H9 (cell line): ENCODE data around the gene CEP170B. TPM values are rescaled to one million over a fixed set of nuclear protein-coding genes. Genes with fewer than 3 reads are reported as not detected.
A peak's percentile ranks its signal among the peaks of the same experiment; 100 is the strongest.

ENCODE experiments used
- DNase-seq: peaks from one replicate; pipeline ENCODE4 v3.0.0-alpha.2; 2017
- H2AFZ ChIP-seq: one replicate; pipeline ENCODE4 v1.6.1; 2013; ENCODE audit warnings: mild to moderate bottlenecking, low read length, control low read depth, moderate library complexity
- H2AK5ac ChIP-seq: 2 replicates; pipeline ENCODE4 v1.6.1; 2013; ENCODE audit warnings: low read length, control low read depth, mixed read lengths; ENCODE audit not compliant: insufficient read length
- H2BK120ac ChIP-seq: one replicate; pipeline ENCODE4 v1.6.1; 2013; ENCODE audit warnings: low read depth, mild to moderate bottlenecking, low read length, control low read depth, inconsistent platforms; ENCODE audit not compliant: poor library complexity, severe bottlenecking
- H2BK12ac ChIP-seq: 2 replicates; pipeline ENCODE4 v1.6.1; 2013; ENCODE audit warnings: low read length, control low read depth, mixed read lengths, low read depth; ENCODE audit not compliant: insufficient read length
- H2BK15ac ChIP-seq: 2 replicates; pipeline ENCODE4 v1.6.1; 2013; ENCODE audit warnings: low read depth, low read length, control low read depth
- H2BK20ac ChIP-seq: one replicate; pipeline ENCODE4 v1.6.1; 2013; ENCODE audit warnings: low read depth, mild to moderate bottlenecking, low read length, control low read depth, inconsistent platforms; ENCODE audit not compliant: poor library complexity, severe bottlenecking
- H2BK5ac ChIP-seq: 2 replicates; pipeline ENCODE4 v1.6.1; 2013; ENCODE audit warnings: low read length, control low read depth, mixed read lengths; ENCODE audit not compliant: insufficient read length
- H3K14ac ChIP-seq: 2 replicates; pipeline ENCODE4 v1.6.1; 2013; ENCODE audit warnings: low read length, control low read depth; ENCODE audit not compliant: insufficient read depth
- H3K18ac ChIP-seq: 2 replicates; pipeline ENCODE4 v1.6.1; 2013; ENCODE audit warnings: low read depth, mild to moderate bottlenecking, mixed read lengths, low read length, control low read depth; ENCODE audit not compliant: insufficient read length
- H3K23ac ChIP-seq: 2 replicates; pipeline ENCODE4 v1.6.1; 2013; ENCODE audit warnings: low read length, control low read depth, mixed read lengths, low read depth; ENCODE audit not compliant: insufficient read length
- H3K23me2 ChIP-seq: 2 replicates; pipeline ENCODE4 v1.6.1; 2013; ENCODE audit warnings: low read depth, mild to moderate bottlenecking, mixed read lengths, low read length, control low read depth; ENCODE audit not compliant: insufficient read length, poor library complexity, severe bottlenecking
- H3K27ac ChIP-seq: 2 replicates; pipeline ENCODE4 v1.5.1; 2013; ENCODE audit warnings: low read length, control low read depth, mixed read lengths, low read depth; ENCODE audit not compliant: insufficient read length
- H3K27me3 ChIP-seq: 2 replicates; pipeline ENCODE4 v1.6.1; 2013; ENCODE audit warnings: low read length, control low read depth, inconsistent platforms; ENCODE audit not compliant: insufficient read depth
- H3K4ac ChIP-seq: 2 replicates; pipeline ENCODE4 v1.6.1; 2013; ENCODE audit warnings: low read depth, mild to moderate bottlenecking, control low read depth, inconsistent platforms, low read length, moderate library complexity
- H3K4me1 ChIP-seq: 2 replicates; pipeline ENCODE4 v1.6.1; 2013; ENCODE audit warnings: low read length, control low read depth, inconsistent platforms; ENCODE audit not compliant: insufficient read depth
- H3K4me2 ChIP-seq: 2 replicates; pipeline ENCODE4 v1.6.1; 2013; ENCODE audit warnings: low read length, control low read depth, mixed read lengths; ENCODE audit not compliant: insufficient read length, insufficient read depth
- H3K56ac ChIP-seq: 2 replicates; pipeline ENCODE4 v1.6.1; 2013; ENCODE audit warnings: low read depth, mild to moderate bottlenecking, mixed read lengths, low read length, control low read depth; ENCODE audit not compliant: insufficient read length
- H3K79me1 ChIP-seq: 2 replicates; pipeline ENCODE4 v1.6.1; 2013; ENCODE audit warnings: low read depth, mild to moderate bottlenecking, moderate library complexity, low read length, control low read depth, inconsistent platforms; ENCODE audit not compliant: insufficient read depth, poor library complexity, severe bottlenecking
- H3K79me2 ChIP-seq: 2 replicates; pipeline ENCODE4 v1.6.1; 2013; ENCODE audit warnings: low read length, control low read depth, inconsistent platforms; ENCODE audit not compliant: insufficient read depth
- H3K9ac ChIP-seq: 2 replicates; pipeline ENCODE4 v1.6.1; 2013; ENCODE audit warnings: low read length, control low read depth, mixed read lengths; ENCODE audit not compliant: insufficient read length; ENCODE audit errors: extremely low read depth
- H3K9me3 ChIP-seq: one replicate; pipeline ENCODE4 v1.6.1; 2013; ENCODE audit warnings: low read depth, low read length, inconsistent platforms; ENCODE audit not compliant: control insufficient read depth
- H3T11ph ChIP-seq: one replicate; pipeline ENCODE4 v1.6.1; 2013; ENCODE audit warnings: mild to moderate bottlenecking, low read length, control low read depth, inconsistent platforms
- H4K20me1 ChIP-seq: one replicate; pipeline ENCODE4 v1.6.1; 2013; ENCODE audit not compliant: control insufficient read depth, insufficient read length, insufficient read depth
- H4K5ac ChIP-seq: 2 replicates; pipeline ENCODE4 v1.6.1; 2013; ENCODE audit warnings: low read depth, mild to moderate bottlenecking, mixed read lengths, low read length, control low read depth; ENCODE audit not compliant: insufficient read length
- H4K8ac ChIP-seq: replicated peaks from 2 replicates; pipeline ENCODE4 v1.6.1; 2013; ENCODE audit warnings: low read length, control low read depth, mixed read lengths, low read depth; ENCODE audit not compliant: insufficient read length
- H4K91ac ChIP-seq: 2 replicates; pipeline ENCODE4 v1.6.1; 2013; ENCODE audit warnings: low read depth, mild to moderate bottlenecking, moderate library complexity, mixed read lengths, low read length, control low read depth; ENCODE audit not compliant: insufficient read length
- H3K27ac Mint-ChIP-seq, 3 experiments: 2 replicates in 2 of 3; 3 replicates in 1 of 3; pipeline ENCODE4 v1.8.0; 2020 to 2021; ENCODE audit warnings: mixed read lengths in 3 of 3, mild to moderate bottlenecking in 1 of 3, moderate library complexity in 1 of 3
- H3K27me3 Mint-ChIP-seq: 2 replicates; pipeline ENCODE4 v1.8.0; 2021; ENCODE audit warnings: low read depth, mild to moderate bottlenecking, moderate library complexity, mixed read lengths
- H3K36me3 Mint-ChIP-seq, 3 experiments: 2 replicates in 2 of 3; 3 replicates in 1 of 3; pipeline ENCODE4 v1.8.0; 2020 to 2021; ENCODE audit warnings: low read depth in 3 of 3, mixed read lengths in 3 of 3; ENCODE audit not compliant: insufficient read depth in 1 of 3
- H3K4me1 Mint-ChIP-seq, 2 experiments: 2 replicates each; pipeline ENCODE4 v1.8.0; 2020; ENCODE audit warnings: mixed read lengths in 2 of 2
- H3K4me3 Mint-ChIP-seq, 2 experiments: 2 replicates in 1 of 2; 3 replicates in 1 of 2; pipeline ENCODE4 v1.8.0; 2020 to 2021; ENCODE audit warnings: mild to moderate bottlenecking in 2 of 2, mixed read lengths in 2 of 2, moderate library complexity in 1 of 2
- H3K9me3 Mint-ChIP-seq, 2 experiments: 2 replicates in 1 of 2; 3 replicates in 1 of 2; pipeline ENCODE4 v1.8.0; 2020; ENCODE audit warnings: mild to moderate bottlenecking in 2 of 2, mixed read lengths in 2 of 2, moderate library complexity in 1 of 2
- CTCF ChIP-seq: fragments of 200-600 bp; sonication (generic); conservative IDR thresholded peaks from 3 replicates; pipeline ENCODE4 v1.8.0; 2021; ENCODE audit warnings: antibody characterized with exemption, mild to moderate bottlenecking
- WGBS: extraction: QIAGEN DNeasy Blood & Tissue Kit; methylation state at CpG from one replicate; pipeline ENCODE4 v1.1.7; 2013; ENCODE audit warnings: missing lambda C conversion rate, low lambda C conversion rate, mixed read lengths; ENCODE audit not compliant: insufficient read length; ENCODE audit errors: extremely low coverage; 5-methylcytosine and 5-hydroxymethylcytosine counted together
- total RNA-seq: library from RNA; stranded (reverse); gene quantifications from 2 replicates; pipeline ENCODE4 v1.2.1, GENCODE V29; 2021

Gene CEP170B
- total RNA-seq, 1 experiment from 2014 or later = 28.8 TPM

GRCh38 chr14:104824353-104824997, 40.6 kb upstream of the CEP170B start:
- Histone ChIP-seq H2AFZ (no peak overlapping the region), H3K9ac (no peak overlapping the region), H4K91ac (no peak overlapping the region), H3K14ac (no peak overlapping the region), H2BK5ac (no peak overlapping the region), H3K4me2 (no peak overlapping the region), H2AK5ac (no peak overlapping the region), H2BK120ac (no peak overlapping the region), H3T11ph (no peak overlapping the region), H4K20me1 (no peaks in the 10 kb centered on the region), H3K56ac (no peak overlapping the region), H3K27me3 (peaks cover 8% of the 10 kb centered on the region; the same call in 1 of the 2 replicates), H3K79me1 (no peaks in the 10 kb centered on the region), H3K18ac (no peak overlapping the region), H4K5ac (no peak overlapping the region), H3K9me3 (no peaks in the 10 kb centered on the region), H2BK20ac (no peak overlapping the region), H2BK15ac (no peak overlapping the region), H3K27ac (no peak overlapping the region), H3K4ac (no peak overlapping the region), H3K23ac (no peak overlapping the region), H3K23me2 (peaks cover 15% of the 10 kb centered on the region), H3K4me1 (no peaks in the 10 kb centered on the region), H4K8ac (no peak overlapping the region), H3K79me2 (no peaks in the 10 kb centered on the region), H2BK12ac (no peak overlapping the region)
- DNase-seq = no peak
- no peak for TF ChIP-seq CTCF
- H3K27me3 Mint-ChIP-seq = peaks cover 37% of the 10 kb centered on the region
- peak overlapping the region; percentile 2 to 93; a peak in 4 of 5 replicates for H3K4me3 Mint-ChIP-seq
- no peak overlapping the region for H3K27ac Mint-ChIP-seq
- WGBS = 100% methylated on average over 2 of the region's 2 CpGs
- H3K36me3 Mint-ChIP-seq = peaks cover 0 to 6% (median 5%) of the 10 kb centered on the region in 3 experiments; a peak in 5 of 7 replicates
- peaks cover 15 to 21% of the 10 kb centered on the region in 2 experiments for H3K4me1 Mint-ChIP-seq
- H3K9me3 Mint-ChIP-seq = peaks cover 10 to 12% of the 10 kb centered on the region in 2 experiments
